ENCODE results near the gene DGKI.

- TF ChIP-seq EZH2 (IDR thresholded peaks at IDR 0.05) (no peak), CTCF (IDR thresholded peaks at IDR 0.05) (no peak)
Observed at GRCh38 chr7:137772316-137772715, 74.5 kb downstream of the DGKI start.

All from neural progenitor cell (in vitro differentiated cells).